ENCODE data around the gene EGLN3.

DNA sequence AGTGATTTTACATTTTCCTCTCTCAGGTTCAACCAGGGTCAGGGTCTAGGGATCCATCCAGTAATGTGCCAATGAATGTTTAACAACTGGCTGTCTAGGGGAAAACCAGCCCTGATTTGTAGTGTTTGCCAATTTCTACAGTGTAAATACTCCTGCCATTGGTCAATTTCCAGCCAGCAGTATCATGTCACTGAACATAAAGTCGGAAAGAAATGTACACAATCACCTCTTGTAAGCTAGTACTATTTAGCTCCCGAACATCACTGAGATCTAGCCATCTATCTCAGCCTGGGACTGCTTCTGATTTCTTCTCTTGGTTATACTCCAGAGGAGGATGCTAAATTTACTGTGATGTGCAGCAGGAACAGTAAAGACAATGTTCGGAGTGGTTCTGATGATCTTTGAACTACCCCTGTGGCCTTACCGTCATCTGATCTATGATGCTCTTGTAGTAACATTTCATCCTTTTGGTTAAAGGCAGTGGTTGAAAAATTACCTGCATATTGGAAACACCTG lies 36.7 kb upstream of the EGLN3 start:
- no peak for TF ChIP-seq POLR2A (IDR thresholded peaks at IDR 0.05)
- TF ChIP-seq, protein P1, sequence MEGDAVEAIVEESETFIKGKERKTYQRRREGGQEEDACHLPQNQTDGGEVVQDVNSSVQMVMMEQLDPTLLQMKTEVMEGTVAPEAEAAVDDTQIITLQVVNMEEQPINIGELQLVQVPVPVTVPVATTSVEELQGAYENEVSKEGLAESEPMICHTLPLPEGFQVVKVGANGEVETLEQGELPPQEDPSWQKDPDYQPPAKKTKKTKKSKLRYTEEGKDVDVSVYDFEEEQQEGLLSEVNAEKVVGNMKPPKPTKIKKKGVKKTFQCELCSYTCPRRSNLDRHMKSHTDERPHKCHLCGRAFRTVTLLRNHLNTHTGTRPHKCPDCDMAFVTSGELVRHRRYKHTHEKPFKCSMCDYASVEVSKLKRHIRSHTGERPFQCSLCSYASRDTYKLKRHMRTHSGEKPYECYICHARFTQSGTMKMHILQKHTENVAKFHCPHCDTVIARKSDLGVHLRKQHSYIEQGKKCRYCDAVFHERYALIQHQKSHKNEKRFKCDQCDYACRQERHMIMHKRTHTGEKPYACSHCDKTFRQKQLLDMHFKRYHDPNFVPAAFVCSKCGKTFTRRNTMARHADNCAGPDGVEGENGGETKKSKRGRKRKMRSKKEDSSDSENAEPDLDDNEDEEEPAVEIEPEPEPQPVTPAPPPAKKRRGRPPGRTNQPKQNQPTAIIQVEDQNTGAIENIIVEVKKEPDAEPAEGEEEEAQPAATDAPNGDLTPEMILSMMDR (IDR thresholded peaks at IDR 0.05): no peak
- TF ChIP-seq POLR2AphosphoS5 (IDR thresholded peaks at IDR 0.05): no peak

Measured in transverse colon (tissue), 4 donors.